Thymus (tissue), 11 donors: ENCODE results near the gene RGS11. TPM values are rescaled to one million over a fixed set of nuclear protein-coding genes. Genes with fewer than 3 reads are reported as not detected.

Experiments
- DNase-seq, 9 donors: peaks; one replicate each; pipeline ENCODE4 v3.0.0-alpha.2; 2013; ENCODE audit warnings: low spot score in 9 of 9, low read depth in 6 of 9, missing footprints in 1 of 9
- H3K27ac ChIP-seq, 2 donors: one replicate each; pipeline ENCODE4 v1.5.1; 2013; ENCODE audit warnings: control low read depth in 1 of 2, low read depth in 1 of 2, low read length in 1 of 2, mild to moderate bottlenecking in 1 of 2, moderate library complexity in 1 of 2
- H3K27me3 ChIP-seq, 2 donors: one replicate each; pipeline ENCODE4 v1.5.1; 2013; ENCODE audit warnings: low read length in 1 of 2; ENCODE audit not compliant: control insufficient read depth in 2 of 2, insufficient read depth in 1 of 2
- H3K36me3 ChIP-seq, 2 donors: one replicate each; pipeline ENCODE4 v1.5.1; 2013; ENCODE audit warnings: low read length in 1 of 2, mild to moderate bottlenecking in 1 of 2, moderate library complexity in 1 of 2; ENCODE audit not compliant: control insufficient read depth in 2 of 2, insufficient read depth in 2 of 2
- H3K4me1 ChIP-seq, 2 donors: one replicate each; pipeline ENCODE4 v1.5.1; 2013; ENCODE audit warnings: low read length in 2 of 2; ENCODE audit not compliant: control insufficient read depth in 2 of 2, insufficient read depth in 2 of 2
- H3K4me3 ChIP-seq, 2 donors: one replicate each; pipeline ENCODE4 v1.5.1; 2013; ENCODE audit warnings: low read length in 2 of 2, control low read depth in 1 of 2, mild to moderate bottlenecking in 1 of 2
- H3K9me3 ChIP-seq, 2 donors: one replicate each; pipeline ENCODE4 v1.5.1; 2013; ENCODE audit warnings: low read length in 1 of 2, mild to moderate bottlenecking in 1 of 2; ENCODE audit not compliant: control insufficient read depth in 2 of 2, insufficient read depth in 1 of 2
- WGBS: extraction: QIAGEN DNeasy Blood & Tissue Kit; methylation state at CpG from one replicate; pipeline ENCODE4 v1.1.7; 2013; 5-methylcytosine and 5-hydroxymethylcytosine counted together
- polyA plus RNA-seq: library from polyadenylated mRNA; stranded (reverse); fragments of 200-250 nt; gene quantifications from one replicate; pipeline ENCODE4 v1.2.3, GENCODE V29; 2013
- total RNA-seq: library from RNA; stranded (reverse); fragments of 120-200 nt; gene quantifications from one replicate; pipeline ENCODE4 v1.2.4, GENCODE V29; 2013
- donor health status: healthy.

The RGS11 gene
- total and polyA plus RNA-seq, 2 donors, result 1.3 TPM; not detected in 1

DNA sequence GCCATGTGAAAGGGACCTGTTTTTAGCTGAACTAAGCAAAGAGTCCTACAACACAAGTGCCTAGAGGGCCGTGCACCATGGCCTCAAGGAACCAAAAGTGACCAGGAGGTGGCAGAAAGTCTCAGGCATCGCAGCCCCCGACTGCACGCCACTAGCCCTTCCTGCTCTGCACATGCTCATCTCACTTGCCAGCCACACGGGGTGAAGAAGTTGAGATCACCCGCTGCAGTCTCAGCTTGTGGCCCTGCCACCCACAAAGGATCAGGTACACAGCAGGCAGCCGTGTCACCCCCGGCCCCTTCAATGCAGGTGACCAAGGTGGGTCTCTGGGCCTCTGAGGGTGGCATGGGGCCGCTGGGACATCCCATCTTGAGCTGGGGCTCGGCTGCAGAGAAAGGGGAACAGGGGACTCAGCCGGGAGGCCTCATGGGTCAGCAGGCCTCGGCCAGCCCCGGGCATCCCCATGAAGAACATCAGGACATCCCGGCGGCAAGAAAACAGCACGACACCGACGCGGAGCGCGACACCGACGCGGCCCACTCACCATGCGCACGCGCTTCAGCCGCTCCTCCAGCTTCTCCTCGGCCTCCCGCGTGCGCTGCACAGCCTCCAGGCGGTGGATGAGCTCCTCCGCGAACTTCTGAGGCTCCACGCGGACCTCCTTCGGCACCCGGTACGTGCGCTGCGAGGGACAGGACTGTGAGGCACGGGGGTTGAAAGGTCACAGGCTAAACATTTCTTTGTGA, 28.2 kb upstream of the RGS11 start:
- Histone ChIP-seq H3K36me3 (peaks cover 37 to 64% of the 10 kb centered on the region in 2 donors), H3K4me3 (no peak overlapping the region), H3K27me3 (no peaks in the 10 kb centered on the region), H3K27ac (no peak overlapping the region), H3K9me3 (no peaks in the 10 kb centered on the region), H3K4me1 (peaks cover 0 to 18% of the 10 kb centered on the region in 2 donors)
- WGBS, result 97% methylated on average over 43 of the region's 43 CpGs
- DNase-seq, result no peak

DNA sequence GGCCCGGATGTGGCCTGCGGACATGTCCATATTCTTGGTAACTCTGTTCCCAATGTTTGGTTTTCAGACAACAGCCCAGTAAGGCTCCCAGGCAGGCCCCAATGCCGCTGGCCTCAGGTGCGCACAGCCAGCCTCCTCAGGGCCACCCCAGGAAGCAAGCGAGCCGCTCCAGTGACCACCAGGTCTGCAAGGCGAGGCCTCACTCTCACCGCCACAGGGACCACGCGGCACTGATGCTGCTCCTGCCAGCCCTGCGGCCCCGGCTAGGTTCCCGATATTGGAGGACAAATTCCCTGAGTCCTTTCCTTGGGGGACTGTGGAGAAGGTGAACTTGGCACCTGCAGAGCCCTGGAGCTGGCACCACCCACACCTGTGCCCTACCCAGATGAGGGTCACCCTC, 26.2 kb upstream of the RGS11 start:
- WGBS, result 98% methylated on average over 13 of the region's 13 CpGs
- Histone ChIP-seq H3K9me3 (no peaks in the 10 kb centered on the region), H3K27ac (no peak overlapping the region)

DNA sequence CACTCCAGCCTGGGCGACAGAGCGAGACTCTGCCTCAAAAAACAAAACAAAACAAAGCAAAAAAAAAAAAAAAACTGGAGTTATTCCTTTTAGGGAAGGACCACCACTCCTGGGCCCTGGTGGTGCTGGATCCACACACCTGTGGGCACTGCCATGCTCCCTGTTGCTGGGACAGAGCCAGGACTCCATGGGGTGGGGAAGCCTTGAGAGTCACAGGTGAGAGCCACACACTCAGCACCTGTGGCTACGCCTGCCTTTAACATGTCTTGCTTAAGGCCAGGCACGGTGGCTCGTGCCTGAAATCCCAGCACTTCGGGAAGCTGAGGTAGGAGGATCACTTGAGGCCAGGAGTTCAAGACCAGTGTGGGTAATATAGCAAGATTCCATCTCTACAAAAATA, 25.5 kb upstream of the RGS11 start:
- no peak for DNase-seq
- WGBS, result 96% methylated on average over 6 of the region's 6 CpGs
- no peaks in the 10 kb centered on the region for H3K4me1 ChIP-seq
- no peak overlapping the region for H3K27ac ChIP-seq
- no peaks in the 10 kb centered on the region for H3K27me3 ChIP-seq
- peaks cover 25 to 60% of the 10 kb centered on the region in 2 donors for H3K36me3 ChIP-seq
- H3K4me3 ChIP-seq, result no peak overlapping the region
- no peaks in the 10 kb centered on the region for H3K9me3 ChIP-seq

More for the DNA sequence above, 26.2 kb upstream of the RGS11 start:
- H3K4me3 ChIP-seq, result no peak overlapping the region
- no peaks in the 10 kb centered on the region for H3K4me1 ChIP-seq
- no peaks in the 10 kb centered on the region for H3K27me3 ChIP-seq
- peaks cover 25 to 60% of the 10 kb centered on the region in 2 donors for H3K36me3 ChIP-seq
- DNase-seq, result no peak

DNA sequence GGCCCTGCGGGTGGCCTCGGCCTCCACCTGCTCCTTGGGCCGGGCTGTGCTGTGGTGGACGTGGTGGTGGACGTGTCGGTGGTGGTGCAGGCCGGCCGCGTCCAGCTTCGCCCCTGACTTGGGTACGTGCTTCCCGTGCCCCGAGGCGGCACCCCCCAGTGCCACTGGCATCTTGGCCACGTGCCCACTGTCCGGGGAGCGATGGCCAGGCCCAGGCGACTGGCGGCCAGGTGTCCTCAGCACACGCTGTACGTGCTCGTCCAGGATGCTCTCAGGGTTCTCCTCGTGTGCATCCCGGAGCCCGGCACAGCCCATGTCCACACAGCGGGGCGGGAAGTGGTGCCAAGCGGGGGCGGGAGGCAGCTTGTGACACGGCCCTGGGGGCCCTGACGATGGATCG, 22.1 kb upstream of the RGS11 start:
- DNase-seq, result no peak
- peaks cover 17 to 50% of the 10 kb centered on the region in 2 donors for H3K36me3 ChIP-seq
- 98% methylated on average over 32 of the region's 32 CpGs for WGBS

DNA sequence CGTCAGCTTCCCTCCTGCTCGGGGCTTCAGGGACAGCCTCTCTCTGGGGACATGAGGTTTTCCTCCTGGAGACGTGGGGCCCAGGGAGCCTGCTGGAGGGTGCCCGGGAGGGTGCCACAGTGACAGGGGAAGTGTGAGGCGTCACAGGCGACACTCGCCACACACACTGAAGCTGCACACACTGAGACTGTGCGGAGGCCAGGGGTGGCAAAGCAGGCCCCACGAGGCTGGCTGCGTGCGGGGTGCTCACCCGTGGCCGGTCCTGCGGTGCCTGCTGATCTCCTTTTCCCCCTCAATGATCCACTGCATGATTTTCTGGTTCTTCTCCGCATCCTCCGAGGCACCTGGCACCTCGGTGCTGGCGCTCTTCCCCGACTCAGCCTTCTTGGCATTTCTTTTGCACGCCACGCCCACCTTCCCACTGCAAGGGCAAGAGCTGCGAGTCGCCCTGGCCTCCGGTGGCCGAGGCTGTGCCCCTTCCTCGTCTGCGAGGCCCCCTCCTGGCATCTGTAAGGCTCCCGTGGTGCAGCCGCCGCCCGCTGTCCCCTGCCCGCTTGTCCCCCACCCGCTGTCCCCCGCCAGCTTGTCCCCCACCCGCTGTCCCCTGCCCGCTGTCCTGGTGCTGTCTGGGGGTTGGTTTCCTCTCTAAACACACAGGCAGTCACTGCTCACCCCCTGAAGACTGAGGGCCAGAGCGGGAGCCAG, 21.2 kb upstream of the RGS11 start:
- Histone ChIP-seq H3K4me3 (no peak overlapping the region), H3K36me3 (peaks cover 17 to 56% of the 10 kb centered on the region in 2 donors), H3K27me3 (no peaks in the 10 kb centered on the region), H3K9me3 (no peaks in the 10 kb centered on the region), H3K27ac (no peak overlapping the region), H3K4me1 (no peaks in the 10 kb centered on the region)
- WGBS, result 98% methylated on average over 37 of the region's 37 CpGs
- DNase-seq, result no peak

More for the DNA sequence above, 22.1 kb upstream of the RGS11 start:
- no peaks in the 10 kb centered on the region for H3K4me1 ChIP-seq
- H3K27me3 ChIP-seq, result no peaks in the 10 kb centered on the region
- no peak overlapping the region for H3K27ac ChIP-seq
- H3K9me3 ChIP-seq, result no peaks in the 10 kb centered on the region
- no peak overlapping the region for H3K4me3 ChIP-seq

- DNase-seq, result no peak
- Histone ChIP-seq H3K27me3 (no peaks in the 10 kb centered on the region), H3K4me1 (no peaks in the 10 kb centered on the region), H3K9me3 (no peaks in the 10 kb centered on the region), H3K36me3 (peaks cover 21 to 63% of the 10 kb centered on the region in 2 donors), H3K27ac (no peak overlapping the region), H3K4me3 (no peak overlapping the region)
- 98% methylated on average over 14 of the region's 14 CpGs for WGBS
Measured at GRCh38 chr16:296276-296675, 20.5 kb upstream of the RGS11 start.

GRCh38 chr16:293043-293775, 17.5 kb upstream of the RGS11 start:
- H3K4me1 ChIP-seq, result no peaks in the 10 kb centered on the region
- H3K27me3 ChIP-seq, result no peaks in the 10 kb centered on the region
- WGBS, result 98% methylated on average over 32 of the region's 32 CpGs
- no peak overlapping the region for H3K4me3 ChIP-seq
- H3K36me3 ChIP-seq, result peaks cover 47 to 78% of the 10 kb centered on the region in 2 donors
- H3K27ac ChIP-seq, result no peak overlapping the region
- no peaks in the 10 kb centered on the region for H3K9me3 ChIP-seq
- DNase-seq, result no peak

- Histone ChIP-seq H3K27ac (no peak overlapping the region), H3K27me3 (no peaks in the 10 kb centered on the region), H3K36me3 (peaks cover 47 to 78% of the 10 kb centered on the region in 2 donors), H3K4me1 (no peaks in the 10 kb centered on the region), H3K4me3 (no peak overlapping the region), H3K9me3 (peaks cover 0 to 10% of the 10 kb centered on the region in 2 donors)
- DNase-seq, result no peak
- WGBS, result 91% methylated on average over 17 of the region's 17 CpGs
Measured at GRCh38 chr16:291539-291938, 15.8 kb upstream of the RGS11 start.
